ENCODE measurements around the gene EDAR.

Gene EDAR

GRCh38 chr2:108988796-108989713 lies at the start of gene EDAR:
Gene EDAR (minus strand): TSS chr2:108989220. CDS start chr2:108931014, 58,206 bp downstream.
- peak; percentile 31 for DNase-seq

GRCh38 chr2:109033171-109033570 lies 44.2 kb upstream of the EDAR start:
- no peak for DNase-seq

GRCh38 chr2:109032229-109032820 lies 43.3 kb upstream of the EDAR start:
- no peak for DNase-seq

- DNase-seq = peak; percentile 55
These were observed 42.6 kb upstream of the EDAR start for GRCh38 chr2:109031476-109032228.

GRCh38 chr2:109030870-109031475 lies 42.0 kb upstream of the EDAR start:
- no peak for DNase-seq

- no peak for DNase-seq
These were observed 40.6 kb upstream of the EDAR start for GRCh38 chr2:109029490-109030201.

GRCh38 chr2:109028738-109029489 lies 39.9 kb upstream of the EDAR start:
- DNase-seq = no peak

GRCh38 chr2:109028277-109028676 lies 39.3 kb upstream of the EDAR start:
- DNase-seq = no peak

- no peak for DNase-seq
These were observed 38.7 kb upstream of the EDAR start for GRCh38 chr2:109027702-109028101.

- no peak for DNase-seq
These were observed 35.5 kb upstream of the EDAR start for GRCh38 chr2:109024477-109024876.

- no peak for DNase-seq
These were observed 32.9 kb upstream of the EDAR start for GRCh38 chr2:109021895-109022300.

GRCh38 chr2:109020217-109020637 lies 31.2 kb upstream of the EDAR start:
- no peak for DNase-seq

- DNase-seq = no peak
These were observed 29.4 kb upstream of the EDAR start for GRCh38 chr2:109018452-109018851.

- DNase-seq = no peak
These were observed 28.0 kb upstream of the EDAR start for GRCh38 chr2:109017017-109017416.

- no peak for DNase-seq
These were observed 27.4 kb upstream of the EDAR start for GRCh38 chr2:109016376-109016775.

GRCh38 chr2:109014476-109014875 lies 25.5 kb upstream of the EDAR start:
- no peak for DNase-seq

- no peak for DNase-seq
These were observed 24.0 kb upstream of the EDAR start for GRCh38 chr2:109013051-109013450.

- no peak for DNase-seq
These were observed 21.0 kb upstream of the EDAR start for GRCh38 chr2:109009920-109010610.

- DNase-seq = no peak
These were observed 18.0 kb upstream of the EDAR start for GRCh38 chr2:109006971-109007370.

GRCh38 chr2:109005686-109006204 lies 16.7 kb upstream of the EDAR start:
- DNase-seq = no peak

- DNase-seq = no peak
These were observed 12.2 kb upstream of the EDAR start for GRCh38 chr2:109001201-109001600.

All from NCI-H2171 treated with DMSO at 0.1 percent for 48 hours (cell line).